ENCODE results near the gene SDC4. TPM values are rescaled to one million over a fixed set of nuclear protein-coding genes. Genes with fewer than 3 reads are reported as not detected.

SDC4 gene
- total RNA-seq, 1 experiment from 2014 or later, result 100 TPM

DNA sequence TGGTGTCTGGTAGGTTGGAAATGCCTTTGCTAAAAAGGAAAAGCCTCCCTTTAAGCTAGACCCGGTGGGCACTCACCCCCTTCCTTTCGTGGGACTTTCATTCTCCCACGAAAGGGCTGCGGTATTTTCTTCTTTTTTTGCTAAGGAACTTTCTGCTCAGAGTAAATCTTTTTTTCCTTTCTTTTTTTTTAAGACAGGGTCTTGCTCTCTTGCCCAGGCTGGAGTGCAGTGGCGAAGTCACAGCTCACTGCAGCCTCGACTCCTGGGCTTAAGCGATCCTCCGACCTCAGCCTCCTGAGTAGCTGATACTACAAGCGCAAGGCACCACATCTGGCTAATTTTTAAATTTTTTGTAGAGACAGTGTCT is 25.9 kb upstream of the SDC4 start:
- no peak for ATAC-seq
- no TSS peak for BruUV-seq (replicated peaks)
- H3K27ac ChIP-seq (ENCODE audit: low read depth, low read length), result no peak overlapping the region
- H3K9ac ChIP-seq (ENCODE audit: low read length), result no peak overlapping the region
- H3K9me3 ChIP-seq (ENCODE audit: control insufficient read depth in 1 of 2, insufficient read depth in 1 of 2, low read depth in 1 of 2, low read length in 2 of 2), result no peaks in the 10 kb centered on the region
- H3K27me3 ChIP-seq (ENCODE audit: insufficient read depth, low read length), result no peaks in the 10 kb centered on the region
- intact Hi-C loops (cut with micrococcal nuclease), result loop anchor here (1.0 to 2.0 kb wide), 3 partner anchors 42 to 397 kb away; partner anchors contain the start of gene PIGT
- no peak overlapping the region for H3K4me3 ChIP-seq (replicated peaks in 1 of 2; ENCODE audit: low read depth in 1 of 2, low read length in 2 of 2)
- RAD21 ChIA-PET (ENCODE audit: low non-redundant PET in 1 of 2, low total read pairs in 2 of 2, uncharacterized antibody in 2 of 2, unreplicated experiment in 2 of 2), result interaction anchor here in 1 of 2 experiments (1.5 to 2.1 kb wide), 2 partner anchors 54 to 63 kb away, joined by 4 to 16 read pairs; no protein-coding TSS in a partner anchor
- no peak for DNase-seq (ENCODE audit: low read depth, low spot score)
- POLR2A ChIA-PET, result interaction anchor here (0.8 to 2.2 kb wide), 4 partner anchors 10 to 63 kb away, joined by 3 to 9 read pairs (median 4); partner anchors contain the start of gene SYS1
- no peak for TF ChIP-seq SRF (IDR thresholded peaks at IDR 0.05; ENCODE audit: low read depth)
- no peak for TF ChIP-seq EZH2phosphoT487 (IDR thresholded peaks at IDR 0.05; ENCODE audit: borderline replicate concordance)
- TF ChIP-seq EZH2 (IDR thresholded peaks at IDR 0.05), result no peak
- TF ChIP-seq, protein P1, sequence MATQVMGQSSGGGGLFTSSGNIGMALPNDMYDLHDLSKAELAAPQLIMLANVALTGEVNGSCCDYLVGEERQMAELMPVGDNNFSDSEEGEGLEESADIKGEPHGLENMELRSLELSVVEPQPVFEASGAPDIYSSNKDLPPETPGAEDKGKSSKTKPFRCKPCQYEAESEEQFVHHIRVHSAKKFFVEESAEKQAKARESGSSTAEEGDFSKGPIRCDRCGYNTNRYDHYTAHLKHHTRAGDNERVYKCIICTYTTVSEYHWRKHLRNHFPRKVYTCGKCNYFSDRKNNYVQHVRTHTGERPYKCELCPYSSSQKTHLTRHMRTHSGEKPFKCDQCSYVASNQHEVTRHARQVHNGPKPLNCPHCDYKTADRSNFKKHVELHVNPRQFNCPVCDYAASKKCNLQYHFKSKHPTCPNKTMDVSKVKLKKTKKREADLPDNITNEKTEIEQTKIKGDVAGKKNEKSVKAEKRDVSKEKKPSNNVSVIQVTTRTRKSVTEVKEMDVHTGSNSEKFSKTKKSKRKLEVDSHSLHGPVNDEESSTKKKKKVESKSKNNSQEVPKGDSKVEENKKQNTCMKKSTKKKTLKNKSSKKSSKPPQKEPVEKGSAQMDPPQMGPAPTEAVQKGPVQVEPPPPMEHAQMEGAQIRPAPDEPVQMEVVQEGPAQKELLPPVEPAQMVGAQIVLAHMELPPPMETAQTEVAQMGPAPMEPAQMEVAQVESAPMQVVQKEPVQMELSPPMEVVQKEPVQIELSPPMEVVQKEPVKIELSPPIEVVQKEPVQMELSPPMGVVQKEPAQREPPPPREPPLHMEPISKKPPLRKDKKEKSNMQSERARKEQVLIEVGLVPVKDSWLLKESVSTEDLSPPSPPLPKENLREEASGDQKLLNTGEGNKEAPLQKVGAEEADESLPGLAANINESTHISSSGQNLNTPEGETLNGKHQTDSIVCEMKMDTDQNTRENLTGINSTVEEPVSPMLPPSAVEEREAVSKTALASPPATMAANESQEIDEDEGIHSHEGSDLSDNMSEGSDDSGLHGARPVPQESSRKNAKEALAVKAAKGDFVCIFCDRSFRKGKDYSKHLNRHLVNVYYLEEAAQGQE (IDR thresholded peaks at IDR 0.05; ENCODE audit: low read depth), result no peak
- TF ChIP-seq CEBPB (IDR thresholded peaks at IDR 0.05; ENCODE audit: low read depth), result no peak
- TF ChIP-seq TCF7L2 (IDR thresholded peaks at IDR 0.05; ENCODE audit: borderline replicate concordance, extremely low read depth, insufficient read depth, insufficient read length), result no peak
- TF ChIP-seq EGR1 (IDR thresholded peaks at IDR 0.05; ENCODE audit: low read depth), result no peak
- TF ChIP-seq, protein P2, sequence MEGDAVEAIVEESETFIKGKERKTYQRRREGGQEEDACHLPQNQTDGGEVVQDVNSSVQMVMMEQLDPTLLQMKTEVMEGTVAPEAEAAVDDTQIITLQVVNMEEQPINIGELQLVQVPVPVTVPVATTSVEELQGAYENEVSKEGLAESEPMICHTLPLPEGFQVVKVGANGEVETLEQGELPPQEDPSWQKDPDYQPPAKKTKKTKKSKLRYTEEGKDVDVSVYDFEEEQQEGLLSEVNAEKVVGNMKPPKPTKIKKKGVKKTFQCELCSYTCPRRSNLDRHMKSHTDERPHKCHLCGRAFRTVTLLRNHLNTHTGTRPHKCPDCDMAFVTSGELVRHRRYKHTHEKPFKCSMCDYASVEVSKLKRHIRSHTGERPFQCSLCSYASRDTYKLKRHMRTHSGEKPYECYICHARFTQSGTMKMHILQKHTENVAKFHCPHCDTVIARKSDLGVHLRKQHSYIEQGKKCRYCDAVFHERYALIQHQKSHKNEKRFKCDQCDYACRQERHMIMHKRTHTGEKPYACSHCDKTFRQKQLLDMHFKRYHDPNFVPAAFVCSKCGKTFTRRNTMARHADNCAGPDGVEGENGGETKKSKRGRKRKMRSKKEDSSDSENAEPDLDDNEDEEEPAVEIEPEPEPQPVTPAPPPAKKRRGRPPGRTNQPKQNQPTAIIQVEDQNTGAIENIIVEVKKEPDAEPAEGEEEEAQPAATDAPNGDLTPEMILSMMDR (IDR thresholded peaks at IDR 0.05 in 2 of 3, conservative IDR thresholded peaks at IDR 0.05 in 1 of 3; ENCODE audit: borderline replicate concordance in 1 of 3, insufficient read depth in 1 of 3, low read depth in 2 of 3, low read length in 2 of 3), result no peak
- CTCF ChIA-PET, result interaction anchor here (1.0 to 8.3 kb wide), 22 partner anchors 8 to 397 kb away, joined by 3 to 61 read pairs (median 4); partner anchors contain the start of genes PIGT and SYS1
- no peaks in the 10 kb centered on the region for H3K79me2 ChIP-seq (ENCODE audit: insufficient read depth, low read length)
- peak overlapping the region; percentile 58 for H3K4me2 ChIP-seq (ENCODE audit: low read length)
- H2AFZ ChIP-seq (ENCODE audit: low read depth, low read length, poor library complexity, severe bottlenecking), result no peak overlapping the region
- no peaks in the 10 kb centered on the region for H3K36me3 ChIP-seq (ENCODE audit: control insufficient read depth in 1 of 2, insufficient read depth in 2 of 2, low read length in 2 of 2)
- H3K9me2 ChIP-seq (ENCODE audit: insufficient read depth), result no peaks in the 10 kb centered on the region
- peaks cover 0 to 19% of the 10 kb centered on the region in 2 experiments; a peak in 2 of 4 replicates for H3K4me1 ChIP-seq (ENCODE audit: control insufficient read depth in 1 of 2, insufficient read depth in 2 of 2, low read length in 2 of 2)
- H4K20me1 ChIP-seq (ENCODE audit: insufficient read depth), result no peaks in the 10 kb centered on the region

Measured in HCT116 (cell line).